NOMO-1 treated with DMSO at 0.1 percent for 48 hours (cell line): ENCODE measurements around the gene FBXL15.

Experiments
- DNase-seq: peaks from one replicate; lab custom pipeline; 2025; ENCODE audit not compliant: unreplicated experiment; lab: John Stamatoyannopoulos, UW

The FBXL15 gene

GRCh38 chr10:102397222-102398171 is 23.1 kb upstream of the FBXL15 start:
- DNase-seq = no peak

GRCh38 chr10:102398172-102399020 is 22.2 kb upstream of the FBXL15 start:
- no peak for DNase-seq

GRCh38 chr10:102399217-102400021 is 21.2 kb upstream of the FBXL15 start:
- DNase-seq = peak; percentile 84

GRCh38 chr10:102400076-102400475 is 20.6 kb upstream of the FBXL15 start:
- no peak for DNase-seq

- no peak for DNase-seq
Measured at GRCh38 chr10:102400598-102401341, 19.9 kb upstream of the FBXL15 start.

GRCh38 chr10:102401342-102401654 is 19.3 kb upstream of the FBXL15 start:
- no peak for DNase-seq

GRCh38 chr10:102401735-102402511 is 18.7 kb upstream of the FBXL15 start:
- no peak for DNase-seq

- DNase-seq = no peak
Measured at GRCh38 chr10:102402512-102402896, 18.1 kb upstream of the FBXL15 start.

GRCh38 chr10:102403115-102403514 is 17.5 kb upstream of the FBXL15 start:
- no peak for DNase-seq

GRCh38 chr10:102404361-102405107 is 16.1 kb upstream of the FBXL15 start:
- DNase-seq = no peak

GRCh38 chr10:102405108-102405571 is 15.5 kb upstream of the FBXL15 start:
- no peak for DNase-seq

- DNase-seq = no peak
Measured at GRCh38 chr10:102405632-102406031, 15.0 kb upstream of the FBXL15 start.

GRCh38 chr10:102406815-102407214 is 13.8 kb upstream of the FBXL15 start:
- no peak for DNase-seq

- DNase-seq = no peak
Measured at GRCh38 chr10:102407425-102408130, 13.1 kb upstream of the FBXL15 start.

GRCh38 chr10:102408131-102408727 is 12.4 kb upstream of the FBXL15 start:
- no peak for DNase-seq

- DNase-seq = no peak
Measured at GRCh38 chr10:102408728-102409603, 11.7 kb upstream of the FBXL15 start.
